HepG2 (cell line): ENCODE data around the gene ZNF513. TPM values are rescaled to one million over a fixed set of nuclear protein-coding genes. Genes with fewer than 3 reads are reported as not detected.

Source experiments
- ATF7 ChIP-seq, 2 experiments: fragments of 450-650 bp in 1 of 2; sonication (generic) in 1 of 2; formaldehyde crosslinking in 1 of 2; IDR thresholded peaks; 2 replicates each; pipeline versions ENCODE4 v1.4.0 to v1.6.1; 2016 to 2020; ENCODE audit warnings: antibody characterized with exemption in 1 of 2, mild to moderate bottlenecking in 1 of 2, missing genetic modification reagents in 1 of 2
- DNMT3B ChIP-seq: conservative IDR thresholded peaks from 2 replicates; pipeline ENCODE4 v1.6.1; 2016; ENCODE audit warnings: missing biosample characterization, control low read depth
- GABPA ChIP-seq, 2 experiments: IDR thresholded peaks; 2 replicates each; pipeline ENCODE4 v1.6.1; 2011 to 2016; ENCODE audit warnings: low read depth in 2 of 2, low read length in 1 of 2, missing biosample characterization in 1 of 2, missing genetic modification characterization in 1 of 2
- MAFF ChIP-seq: IDR thresholded peaks from 2 replicates; pipeline ENCODE4 v1.6.1; 2011; ENCODE audit warnings: low read depth, low read length, improper control_type of control experiment
- MAFG ChIP-seq: sonication (generic); formaldehyde crosslinking; IDR thresholded peaks from 2 replicates; pipeline ENCODE4 v1.5.1; 2020; ENCODE audit warnings: mild to moderate bottlenecking, missing genetic modification reagents
- PHF5A ChIP-seq: IDR thresholded peaks from one replicate; pipeline ENCODE4 v1.6.1; 2018; ENCODE audit warnings: low read depth, missing genetic modification reagents; ENCODE audit not compliant: unreplicated experiment
- RXRA ChIP-seq: sonication (generic); formaldehyde crosslinking; IDR thresholded peaks from 2 replicates; pipeline ENCODE4 v1.5.1; 2020; ENCODE audit warnings: missing genetic modification reagents
- TBX2 ChIP-seq: sonication (generic); formaldehyde crosslinking; IDR thresholded peaks from 2 replicates; pipeline ENCODE4 v1.5.0; 2020; ENCODE audit warnings: missing genetic modification reagents, mild to moderate bottlenecking, borderline replicate concordance
- ZNF20 ChIP-seq: sonication (generic); formaldehyde crosslinking; IDR thresholded peaks from 2 replicates; pipeline ENCODE4 v1.4.0; 2020; ENCODE audit warnings: mild to moderate bottlenecking, moderate library complexity, missing genetic modification reagents
- ZNF256 ChIP-seq: sonication (generic); formaldehyde crosslinking; conservative IDR thresholded peaks from 2 replicates; pipeline ENCODE4 v1.4.0; 2020; ENCODE audit warnings: missing genetic modification reagents
- ZNF263 ChIP-seq: sonication (generic); formaldehyde crosslinking; IDR thresholded peaks from 2 replicates; pipeline ENCODE4 v1.4.0; 2020; ENCODE audit warnings: missing genetic modification reagents
- ZNF546 ChIP-seq: sonication (generic); formaldehyde crosslinking; conservative IDR thresholded peaks from 2 replicates; pipeline ENCODE4 v1.8.1; 2023; ENCODE audit warnings: mild to moderate bottlenecking, missing genetic modification reagents
- ZNF607 ChIP-seq: sonication (generic); formaldehyde crosslinking; IDR thresholded peaks from 2 replicates; pipeline ENCODE4 v1.5.1; 2020; ENCODE audit warnings: missing genetic modification reagents, mild to moderate bottlenecking, borderline replicate concordance
- ZNF879 ChIP-seq: sonication (generic); formaldehyde crosslinking; IDR thresholded peaks from 2 replicates; pipeline ENCODE4 v1.8.1; 2023; ENCODE audit warnings: missing genetic modification reagents
- polyA plus RNA-seq, 8 experiments: library from polyadenylated mRNA; depleted of rRNA in 3 of 8; stranded (reverse) in 7 of 8; unstranded in 1 of 8; fragments of >200 nt; fragmentation: Illumina TruSeq in 4 of 8; extraction: Trizol in 4 of 8; gene quantifications; 2 replicates each; pipeline versions ENCODE4 v1.2.1 to v1.2.3, GENCODE V29; 2011 to 2016; ENCODE audit warnings: low read depth in 4 of 8, missing spikeins in 1 of 8, mixed read lengths in 1 of 8; ENCODE audit not compliant: insufficient read depth in 1 of 8
- total RNA-seq, 5 experiments: library from RNA; depleted of rRNA; stranded (reverse); fragments of >200 nt; fragmentation: Illumina TruSeq; extraction: Trizol; gene quantifications; 2 replicates each; pipeline ENCODE4 v1.2.3, GENCODE V29; 2016; ENCODE audit warnings: low read depth in 1 of 5
- TF ChIP-seq, protein P1 (sequence below): sonication (generic); formaldehyde crosslinking; IDR thresholded peaks from 2 replicates; pipeline ENCODE4 v1.9.0; 2021; ENCODE audit warnings: missing genetic modification reagents, mild to moderate bottlenecking, borderline replicate concordance
- TF ChIP-seq, protein P2 (sequence below): sonication (generic); formaldehyde crosslinking; IDR thresholded peaks from 2 replicates; pipeline ENCODE4 v1.9.0; 2022; ENCODE audit warnings: low read depth, missing genetic modification reagents
- TF ChIP-seq, protein P3 (sequence below): sonication (generic); formaldehyde crosslinking; IDR thresholded peaks from 2 replicates; pipeline ENCODE4 v1.5.1; 2020; ENCODE audit warnings: mild to moderate bottlenecking, missing genetic modification reagents
- TF ChIP-seq, protein P4 (sequence below): IDR thresholded peaks from 2 replicates; pipeline ENCODE4 v1.6.1; 2016
- TF ChIP-seq, protein P5 (sequence below): IDR thresholded peaks from 2 replicates; pipeline ENCODE4 v1.6.1; 2012; ENCODE audit warnings: low read length, improper control_type of control experiment

The ZNF513 gene
- total and polyA plus RNA-seq, 2 of the 13 experiments (the other 11 are each of a cell fraction or from before 2014, with no cell fraction given) = 4.9 to 6.3 TPM

DNA sequence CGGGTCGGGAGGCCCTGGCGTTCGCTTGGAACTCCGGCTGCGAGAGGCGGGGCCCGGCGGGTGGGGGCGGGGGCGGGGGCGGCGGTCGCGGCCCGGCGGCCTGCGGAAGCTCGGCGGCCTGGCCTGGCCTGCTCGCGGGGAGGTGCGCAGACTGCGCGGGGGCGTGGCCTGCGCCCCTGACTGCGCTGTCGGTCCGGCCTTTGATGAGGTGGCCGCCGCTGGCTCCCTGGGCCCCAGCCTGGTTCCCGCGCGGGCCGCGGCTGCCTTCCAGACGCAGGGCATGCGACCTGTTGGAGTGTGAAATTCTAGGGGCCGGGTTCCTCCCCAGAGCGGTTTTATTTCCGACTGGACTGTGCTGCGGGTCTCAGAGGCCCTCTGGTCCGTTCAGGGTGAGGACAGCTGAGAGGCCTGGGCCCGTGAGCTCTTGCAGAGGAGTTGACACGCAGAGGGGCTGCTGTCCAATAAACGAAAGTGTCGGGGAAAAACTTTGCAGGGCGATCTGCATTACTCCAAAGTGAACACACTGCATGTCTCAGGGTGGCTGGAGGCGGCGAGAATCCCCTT lies 48.5 kb upstream of the ZNF513 start (continued):
- TF ChIP-seq ZNF546 (CRISPR knock-in tag) (no peak; the same call in 1 of the 2 replicates), ZNF263 (CRISPR knock-in tag) (0 out of 2 replicates have a peak, but pooled peaks have one; percentile 16), RXRA (CRISPR knock-in tag) (peak; percentile 45; the same call in 1 of the 2 replicates), ZNF20 (CRISPR knock-in tag) (0 out of 2 replicates have a peak, but pooled peaks have one; percentile 9), ATF7 (IDR thresholded peaks at IDR 0.05) (no peak), ATF7 (CRISPR knock-in tag; IDR thresholded peaks at IDR 0.05) (peak; percentile 75; the same call in 1 of the 2 replicates), MAFG (CRISPR knock-in tag) (no peak), ZNF256 (CRISPR knock-in tag) (no peak), TBX2 (peak; percentile 73), ZNF879 (peak; percentile 63; the same call in 1 of the 2 replicates), PHF5A (no peak), ZNF607 (no peak), GABPA (IDR thresholded peaks at IDR 0.05; ENCODE audit: low read depth, low read length) (peak; percentile 21; the same call in 1 of the 2 replicates), GABPA (CRISPR knock-in tag; IDR thresholded peaks at IDR 0.05; ENCODE audit: low read depth) (no peak), MAFF (no peak), DNMT3B (CRISPR knock-in tag) (no peak)
- TF ChIP-seq, protein P1, sequence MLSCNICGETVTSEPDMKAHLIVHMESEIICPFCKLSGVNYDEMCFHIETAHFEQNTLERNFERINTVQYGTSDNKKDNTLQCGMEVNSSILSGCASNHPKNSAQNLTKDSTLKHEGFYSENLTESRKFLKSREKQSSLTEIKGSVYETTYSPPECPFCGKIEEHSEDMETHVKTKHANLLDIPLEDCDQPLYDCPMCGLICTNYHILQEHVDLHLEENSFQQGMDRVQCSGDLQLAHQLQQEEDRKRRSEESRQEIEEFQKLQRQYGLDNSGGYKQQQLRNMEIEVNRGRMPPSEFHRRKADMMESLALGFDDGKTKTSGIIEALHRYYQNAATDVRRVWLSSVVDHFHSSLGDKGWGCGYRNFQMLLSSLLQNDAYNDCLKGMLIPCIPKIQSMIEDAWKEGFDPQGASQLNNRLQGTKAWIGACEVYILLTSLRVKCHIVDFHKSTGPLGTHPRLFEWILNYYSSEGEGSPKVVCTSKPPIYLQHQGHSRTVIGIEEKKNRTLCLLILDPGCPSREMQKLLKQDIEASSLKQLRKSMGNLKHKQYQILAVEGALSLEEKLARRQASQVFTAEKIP (CRISPR knock-in tag) = no peak
- TF ChIP-seq, protein P2, sequence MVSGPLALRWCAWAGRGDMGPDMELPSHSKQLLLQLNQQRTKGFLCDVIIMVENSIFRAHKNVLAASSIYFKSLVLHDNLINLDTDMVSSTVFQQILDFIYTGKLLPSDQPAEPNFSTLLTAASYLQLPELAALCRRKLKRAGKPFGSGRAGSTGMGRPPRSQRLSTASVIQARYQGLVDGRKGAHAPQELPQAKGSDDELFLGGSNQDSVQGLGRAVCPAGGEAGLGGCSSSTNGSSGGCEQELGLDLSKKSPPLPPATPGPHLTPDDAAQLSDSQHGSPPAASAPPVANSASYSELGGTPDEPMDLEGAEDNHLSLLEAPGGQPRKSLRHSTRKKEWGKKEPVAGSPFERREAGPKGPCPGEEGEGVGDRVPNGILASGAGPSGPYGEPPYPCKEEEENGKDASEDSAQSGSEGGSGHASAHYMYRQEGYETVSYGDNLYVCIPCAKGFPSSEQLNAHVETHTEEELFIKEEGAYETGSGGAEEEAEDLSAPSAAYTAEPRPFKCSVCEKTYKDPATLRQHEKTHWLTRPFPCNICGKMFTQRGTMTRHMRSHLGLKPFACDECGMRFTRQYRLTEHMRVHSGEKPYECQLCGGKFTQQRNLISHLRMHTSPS (CRISPR knock-in tag) = peak; percentile 30; the same call in 1 of the 2 replicates
- TF ChIP-seq, protein P3, sequence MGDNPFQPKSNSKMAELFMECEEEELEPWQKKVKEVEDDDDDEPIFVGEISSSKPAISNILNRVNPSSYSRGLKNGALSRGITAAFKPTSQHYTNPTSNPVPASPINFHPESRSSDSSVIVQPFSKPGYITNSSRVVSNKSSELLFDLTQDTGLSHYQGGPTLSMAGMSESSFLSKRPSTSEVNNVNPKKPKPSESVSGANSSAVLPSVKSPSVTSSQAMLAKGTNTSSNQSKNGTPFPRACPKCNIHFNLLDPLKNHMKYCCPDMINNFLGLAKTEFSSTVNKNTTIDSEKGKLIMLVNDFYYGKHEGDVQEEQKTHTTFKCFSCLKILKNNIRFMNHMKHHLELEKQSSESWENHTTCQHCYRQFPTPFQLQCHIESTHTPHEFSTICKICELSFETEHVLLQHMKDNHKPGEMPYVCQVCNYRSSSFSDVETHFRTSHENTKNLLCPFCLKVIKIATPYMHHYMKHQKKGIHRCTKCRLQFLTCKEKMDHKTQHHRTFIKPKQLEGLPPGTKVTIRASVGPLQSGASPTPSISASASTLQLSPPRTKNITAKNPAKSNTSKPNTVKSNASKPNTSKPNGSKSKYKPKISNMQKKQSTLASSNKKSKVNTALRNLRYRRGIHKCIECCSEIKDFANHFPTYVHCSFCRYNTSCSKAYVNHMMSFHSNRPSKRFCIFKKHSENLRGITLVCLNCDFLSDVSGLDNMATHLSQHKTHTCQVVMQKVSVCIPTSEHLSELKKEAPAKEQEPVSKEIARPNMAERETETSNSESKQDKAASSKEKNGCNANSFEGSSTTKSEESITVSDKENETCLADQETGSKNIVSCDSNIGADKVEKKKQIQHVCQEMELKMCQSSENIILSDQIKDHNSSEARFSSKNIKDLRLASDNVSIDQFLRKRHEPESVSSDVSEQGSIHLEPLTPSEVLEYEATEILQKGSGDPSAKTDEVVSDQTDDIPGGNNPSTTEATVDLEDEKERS = no peak
- TF ChIP-seq, protein P4, sequence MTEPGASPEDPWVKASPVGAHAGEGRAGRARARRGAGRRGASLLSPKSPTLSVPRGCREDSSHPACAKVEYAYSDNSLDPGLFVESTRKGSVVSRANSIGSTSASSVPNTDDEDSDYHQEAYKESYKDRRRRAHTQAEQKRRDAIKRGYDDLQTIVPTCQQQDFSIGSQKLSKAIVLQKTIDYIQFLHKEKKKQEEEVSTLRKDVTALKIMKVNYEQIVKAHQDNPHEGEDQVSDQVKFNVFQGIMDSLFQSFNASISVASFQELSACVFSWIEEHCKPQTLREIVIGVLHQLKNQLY (CRISPR knock-in tag) = no peak
- TF ChIP-seq, protein P5, sequence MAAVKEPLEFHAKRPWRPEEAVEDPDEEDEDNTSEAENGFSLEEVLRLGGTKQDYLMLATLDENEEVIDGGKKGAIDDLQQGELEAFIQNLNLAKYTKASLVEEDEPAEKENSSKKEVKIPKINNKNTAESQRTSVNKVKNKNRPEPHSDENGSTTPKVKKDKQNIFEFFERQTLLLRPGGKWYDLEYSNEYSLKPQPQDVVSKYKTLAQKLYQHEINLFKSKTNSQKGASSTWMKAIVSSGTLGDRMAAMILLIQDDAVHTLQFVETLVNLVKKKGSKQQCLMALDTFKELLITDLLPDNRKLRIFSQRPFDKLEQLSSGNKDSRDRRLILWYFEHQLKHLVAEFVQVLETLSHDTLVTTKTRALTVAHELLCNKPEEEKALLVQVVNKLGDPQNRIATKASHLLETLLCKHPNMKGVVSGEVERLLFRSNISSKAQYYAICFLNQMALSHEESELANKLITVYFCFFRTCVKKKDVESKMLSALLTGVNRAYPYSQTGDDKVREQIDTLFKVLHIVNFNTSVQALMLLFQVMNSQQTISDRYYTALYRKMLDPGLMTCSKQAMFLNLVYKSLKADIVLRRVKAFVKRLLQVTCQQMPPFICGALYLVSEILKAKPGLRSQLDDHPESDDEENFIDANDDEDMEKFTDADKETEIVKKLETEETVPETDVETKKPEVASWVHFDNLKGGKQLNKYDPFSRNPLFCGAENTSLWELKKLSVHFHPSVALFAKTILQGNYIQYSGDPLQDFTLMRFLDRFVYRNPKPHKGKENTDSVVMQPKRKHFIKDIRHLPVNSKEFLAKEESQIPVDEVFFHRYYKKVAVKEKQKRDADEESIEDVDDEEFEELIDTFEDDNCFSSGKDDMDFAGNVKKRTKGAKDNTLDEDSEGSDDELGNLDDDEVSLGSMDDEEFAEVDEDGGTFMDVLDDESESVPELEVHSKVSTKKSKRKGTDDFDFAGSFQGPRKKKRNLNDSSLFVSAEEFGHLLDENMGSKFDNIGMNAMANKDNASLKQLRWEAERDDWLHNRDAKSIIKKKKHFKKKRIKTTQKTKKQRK = no peak
